ENCODE measurements around the gene PEX16. TPM values are rescaled to one million over a fixed set of nuclear protein-coding genes. Genes with fewer than 3 reads are reported as not detected.

The PEX16 gene
- total and polyA plus RNA-seq, 9 of the 15 experiments (the other 6 are each of a cell fraction or from before 2014, with no cell fraction given) = 1.5 to 43.9 (median 14.6) TPM

DNA sequence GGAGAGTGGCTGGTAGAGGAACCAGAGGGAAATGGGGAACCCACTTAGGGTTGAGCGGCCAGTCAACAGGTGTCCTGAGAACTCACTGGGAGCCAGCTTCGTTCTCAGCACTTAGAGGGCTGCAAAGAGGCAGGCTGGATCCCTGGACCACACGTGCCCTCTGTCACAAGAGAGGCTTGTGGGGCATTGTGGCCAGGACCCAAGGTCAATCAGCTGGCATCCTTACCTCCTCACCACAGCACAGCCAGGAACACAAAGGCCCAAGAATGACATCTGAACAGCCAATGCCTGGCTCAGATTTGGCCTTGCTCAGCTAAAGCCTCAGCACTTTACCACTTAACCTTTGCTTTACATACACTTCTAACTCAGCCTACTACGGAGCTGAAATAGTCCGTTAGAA lies 24.8 kb downstream of the PEX16 start:
- no peak overlapping the region for H2AFZ ChIP-seq (ENCODE audit: low read depth, low read length)
- H3K27me3 ChIP-seq (ENCODE audit: control insufficient read depth in 2 of 2, insufficient read depth in 2 of 2, low read length in 2 of 2) = no peaks in the 10 kb centered on the region; a peak in 2 of 5 replicates
- ChIA-PET CTCF (ENCODE audit: low intra/inter-chr PET ratio) (no interaction called here), POLR2A (interaction anchor here (0.5 to 1.4 kb wide), 5 partner anchors 9 to 1029 kb away, joined by 3 to 6 read pairs (median 3); no protein-coding TSS in a partner anchor)
- no peak overlapping the region for H3K4me3 ChIP-seq
- intact Hi-C loops (cut with micrococcal nuclease) (no loop called here), in situ Hi-C loops (cut with MboI) (no loop called here)
- TF ChIP-seq, protein P1, sequence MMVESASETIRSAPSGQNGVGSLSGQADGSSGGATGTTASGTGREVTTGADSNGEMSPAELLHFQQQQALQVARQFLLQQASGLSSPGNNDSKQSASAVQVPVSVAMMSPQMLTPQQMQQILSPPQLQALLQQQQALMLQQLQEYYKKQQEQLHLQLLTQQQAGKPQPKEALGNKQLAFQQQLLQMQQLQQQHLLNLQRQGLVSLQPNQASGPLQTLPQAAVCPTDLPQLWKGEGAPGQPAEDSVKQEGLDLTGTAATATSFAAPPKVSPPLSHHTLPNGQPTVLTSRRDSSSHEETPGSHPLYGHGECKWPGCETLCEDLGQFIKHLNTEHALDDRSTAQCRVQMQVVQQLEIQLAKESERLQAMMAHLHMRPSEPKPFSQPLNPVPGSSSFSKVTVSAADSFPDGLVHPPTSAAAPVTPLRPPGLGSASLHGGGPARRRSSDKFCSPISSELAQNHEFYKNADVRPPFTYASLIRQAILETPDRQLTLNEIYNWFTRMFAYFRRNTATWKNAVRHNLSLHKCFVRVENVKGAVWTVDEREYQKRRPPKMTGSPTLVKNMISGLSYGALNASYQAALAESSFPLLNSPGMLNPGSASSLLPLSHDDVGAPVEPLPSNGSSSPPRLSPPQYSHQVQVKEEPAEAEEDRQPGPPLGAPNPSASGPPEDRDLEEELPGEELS (CRISPR knock-in tag; IDR thresholded peaks at IDR 0.05; ENCODE audit: borderline replicate concordance) = no peak
- no peak for TF ChIP-seq ZNF57 (CRISPR knock-in tag; IDR thresholded peaks at IDR 0.05)
- no peak for TF ChIP-seq CEBPG (CRISPR knock-in tag; IDR thresholded peaks at IDR 0.05)
- no peak for TF ChIP-seq CEBPG (tag; conservative IDR thresholded peaks at IDR 0.05 in 1 of 2, IDR thresholded peaks at IDR 0.05 in 1 of 2)
- TF ChIP-seq DACH1 (IDR thresholded peaks at IDR 0.05; ENCODE audit: partially characterized antibody) = no peak
- no peak for TF ChIP-seq DNMT1 (IDR thresholded peaks at IDR 0.05)
- no peak for TF ChIP-seq CEBPB (tag; IDR thresholded peaks at IDR 0.05)
- TF ChIP-seq, protein P2, sequence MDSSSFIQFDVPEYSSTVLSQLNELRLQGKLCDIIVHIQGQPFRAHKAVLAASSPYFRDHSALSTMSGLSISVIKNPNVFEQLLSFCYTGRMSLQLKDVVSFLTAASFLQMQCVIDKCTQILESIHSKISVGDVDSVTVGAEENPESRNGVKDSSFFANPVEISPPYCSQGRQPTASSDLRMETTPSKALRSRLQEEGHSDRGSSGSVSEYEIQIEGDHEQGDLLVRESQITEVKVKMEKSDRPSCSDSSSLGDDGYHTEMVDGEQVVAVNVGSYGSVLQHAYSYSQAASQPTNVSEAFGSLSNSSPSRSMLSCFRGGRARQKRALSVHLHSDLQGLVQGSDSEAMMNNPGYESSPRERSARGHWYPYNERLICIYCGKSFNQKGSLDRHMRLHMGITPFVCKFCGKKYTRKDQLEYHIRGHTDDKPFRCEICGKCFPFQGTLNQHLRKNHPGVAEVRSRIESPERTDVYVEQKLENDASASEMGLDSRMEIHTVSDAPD (CRISPR knock-in tag; IDR thresholded peaks at IDR 0.05) = no peak
- TF ChIP-seq POLR2B (IDR thresholded peaks at IDR 0.05; ENCODE audit: low read depth, partially characterized antibody) = no peak
- TF ChIP-seq JUNB (CRISPR knock-in tag; conservative IDR thresholded peaks at IDR 0.05) = no peak
- no peak for TF ChIP-seq TAF7 (tag; IDR thresholded peaks at IDR 0.05)
- TF ChIP-seq ARID2 (IDR thresholded peaks at IDR 0.05) = no peak
- TF ChIP-seq NUFIP1 (IDR thresholded peaks at IDR 0.05; ENCODE audit: partially characterized antibody) = no peak
- no peaks in the 10 kb centered on the region for H3K79me2 ChIP-seq (ENCODE audit: control insufficient read depth, insufficient read depth, low read length)
- H3K9me3 ChIP-seq (replicated peaks; ENCODE audit: control insufficient read depth, insufficient read depth, low read depth, low read length) = no peaks in the 10 kb centered on the region
- ATAC-seq (no peak), DNase-seq (ENCODE audit: extremely low read depth in 1 of 4, low spot score in 3 of 4) (no peak), FAIRE-seq (no peak)
- H3K36me3 ChIP-seq (ENCODE audit: control insufficient read depth, insufficient read depth, low read length) = no peaks in the 10 kb centered on the region
- no peaks in the 10 kb centered on the region for H3K9me1 ChIP-seq (ENCODE audit: control insufficient read depth, insufficient read depth, low read length)
- H4K20me1 ChIP-seq (replicated peaks; ENCODE audit: control insufficient read depth, insufficient read depth, low read length) = 0 out of 2 replicates have a peak, but pooled peaks cover 6% of the 10 kb centered on the region
- 15% methylated on average over 5 of the region's 5 CpGs for WGBS (ENCODE audit: insufficient coverage, low coverage, missing lambda C conversion rate)
- peaks cover 0 to 11% of the 10 kb centered on the region in 2 experiments; a peak in 2 of 5 replicates for H3K4me1 ChIP-seq (replicated peaks in 1 of 2; ENCODE audit: control insufficient read depth in 2 of 2, insufficient read depth in 2 of 2, low read length in 2 of 2)
- no peak overlapping the region for H3K27ac ChIP-seq (ENCODE audit: extremely low read depth, low read depth, low read length)
- no peak overlapping the region for H3K9ac ChIP-seq (ENCODE audit: insufficient read depth in 1 of 2, low read depth in 2 of 2, low read length in 2 of 2)
- no TSS peak for BruUV-seq (replicated peaks)
- no peak overlapping the region for H3K4me2 ChIP-seq (ENCODE audit: insufficient read depth, low read length)

All from K562 (cell line).